T follicular helper cell (primary cell): Measurements from ENCODE around the gene CFAP92.
A peak's percentile ranks its signal among the peaks of the same experiment; 100 is the strongest.

Experiments used
- DNase-seq: peaks from one replicate; pipeline ENCODE4 v3.0.0-alpha.2; 2020; ENCODE audit warnings: low read depth

Gene CFAP92

GRCh38 chr3:128991355-128991895 is 2.5 kb downstream of the CFAP92 start:
- no peak for DNase-seq

- no peak for DNase-seq
Measured at GRCh38 chr3:128988286-128988685, 5.6 kb downstream of the CFAP92 start.

- DNase-seq, result no peak
Measured at GRCh38 chr3:128987302-128988100, 6.4 kb downstream of the CFAP92 start.

- DNase-seq, result no peak
Measured at GRCh38 chr3:128984596-128984995, 9.3 kb downstream of the CFAP92 start.

GRCh38 chr3:128983293-128984069 is 10.4 kb downstream of the CFAP92 start:
- no peak for DNase-seq

DNA sequence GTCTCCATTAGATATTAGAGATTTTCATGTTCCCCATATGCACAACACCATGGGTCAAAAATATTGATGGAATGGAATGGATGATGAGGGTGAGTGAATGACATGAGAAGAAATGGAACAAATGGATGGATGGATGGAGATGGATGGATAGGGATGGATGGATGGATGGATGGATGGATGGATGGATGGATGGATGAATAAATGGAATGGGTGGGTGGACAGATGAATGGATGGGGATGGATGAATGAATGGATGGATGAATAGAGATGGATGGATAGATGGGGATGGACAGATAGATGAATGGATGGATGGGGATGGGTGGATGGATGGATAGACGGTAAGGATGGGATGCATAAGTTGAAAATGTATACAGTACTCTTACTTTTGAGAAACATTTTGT is 18.6 kb downstream of the CFAP92 start:
- no peak for DNase-seq

DNA sequence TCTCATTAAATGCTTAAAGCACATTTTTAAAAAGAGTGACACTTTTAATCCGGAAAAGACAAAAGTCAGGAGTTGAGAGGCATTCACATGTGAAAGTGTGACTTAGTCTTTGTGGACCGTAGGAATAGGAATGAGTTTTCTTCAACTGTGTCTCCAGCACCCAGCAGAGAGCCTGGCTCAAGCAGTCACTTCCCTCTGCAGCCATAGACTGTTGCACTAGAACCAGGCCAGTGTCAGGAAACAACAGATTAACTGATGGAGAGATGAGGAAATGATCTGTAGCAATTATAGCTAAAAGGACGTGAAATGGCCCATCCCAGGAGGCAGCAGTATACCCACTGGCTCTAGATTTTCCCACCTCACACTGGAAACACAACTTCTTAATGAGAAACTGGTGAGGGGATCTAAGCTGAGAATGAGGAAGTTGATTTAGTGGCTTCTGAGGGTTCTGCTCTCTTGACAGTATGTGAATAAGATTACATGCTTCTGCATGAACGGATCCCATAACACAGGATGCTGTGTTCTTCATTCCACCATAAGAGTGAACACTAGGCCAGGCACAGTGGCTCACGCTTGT is 19.8 kb downstream of the CFAP92 start:
- DNase-seq, result no peak

DNA sequence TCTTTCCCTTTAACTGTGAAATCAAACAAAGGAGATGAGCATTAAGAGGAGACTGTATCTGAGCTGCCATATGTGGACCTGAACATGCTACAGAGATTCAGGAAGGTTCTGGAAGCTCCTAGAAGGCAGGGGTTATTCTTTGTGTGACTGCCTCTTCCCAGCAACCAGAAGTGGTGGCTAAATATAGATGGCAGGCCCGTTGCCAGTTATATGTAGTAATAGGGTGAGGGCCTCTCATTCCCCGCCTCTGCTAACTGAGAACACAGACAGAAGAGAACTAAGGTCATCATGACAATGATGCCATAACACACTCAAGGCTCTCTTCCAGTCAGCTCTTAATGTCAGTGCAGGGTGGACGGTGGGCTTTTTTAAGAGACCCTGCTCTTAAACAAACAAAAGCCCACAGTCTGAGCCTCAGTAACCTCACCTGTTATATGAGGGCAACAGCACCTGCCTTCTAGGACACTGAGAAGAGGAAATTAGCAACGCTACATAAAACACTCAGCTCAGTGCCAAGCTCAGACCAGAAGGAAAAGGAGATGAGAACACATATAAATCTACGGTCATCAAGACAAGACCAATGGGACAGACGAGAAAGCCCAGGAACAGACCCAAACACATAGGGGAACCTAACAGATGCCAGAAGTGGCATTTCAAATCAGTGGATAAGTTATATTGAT is 22.3 kb downstream of the CFAP92 start:
- no peak for DNase-seq

- DNase-seq, result no peak
Measured at GRCh38 chr3:128970740-128971047, 23.2 kb downstream of the CFAP92 start.

GRCh38 chr3:128969993-128970739 is 23.7 kb downstream of the CFAP92 start:
- DNase-seq, result peak; percentile 43

GRCh38 chr3:128967748-128968355 is 26.0 kb downstream of the CFAP92 start:
- no peak for DNase-seq

- no peak for DNase-seq
Measured at GRCh38 chr3:128965818-128966217, 28.1 kb downstream of the CFAP92 start.

DNA sequence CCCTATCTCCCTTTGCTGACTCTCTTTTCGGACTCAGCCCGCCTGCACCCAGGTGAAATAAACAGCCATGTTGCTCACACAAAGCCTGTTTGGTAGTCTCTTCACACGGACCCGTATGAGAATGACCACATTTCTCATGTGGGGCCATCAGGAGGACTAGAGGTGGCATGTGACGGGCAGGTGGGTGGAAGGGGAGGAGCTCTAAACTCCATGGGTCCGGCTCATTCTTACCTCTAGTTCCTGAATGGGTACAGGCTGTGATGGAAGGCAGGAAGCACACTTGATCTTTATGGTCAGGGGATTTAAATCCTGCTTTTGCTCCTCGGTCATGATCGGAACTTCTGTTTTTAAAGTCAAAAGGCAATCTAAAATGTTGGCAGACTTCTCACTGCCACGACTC is 28.6 kb downstream of the CFAP92 start:
- DNase-seq, result no peak

- no peak for DNase-seq
Measured at GRCh38 chr3:128956440-128956839, 37.4 kb downstream of the CFAP92 start.

DNA sequence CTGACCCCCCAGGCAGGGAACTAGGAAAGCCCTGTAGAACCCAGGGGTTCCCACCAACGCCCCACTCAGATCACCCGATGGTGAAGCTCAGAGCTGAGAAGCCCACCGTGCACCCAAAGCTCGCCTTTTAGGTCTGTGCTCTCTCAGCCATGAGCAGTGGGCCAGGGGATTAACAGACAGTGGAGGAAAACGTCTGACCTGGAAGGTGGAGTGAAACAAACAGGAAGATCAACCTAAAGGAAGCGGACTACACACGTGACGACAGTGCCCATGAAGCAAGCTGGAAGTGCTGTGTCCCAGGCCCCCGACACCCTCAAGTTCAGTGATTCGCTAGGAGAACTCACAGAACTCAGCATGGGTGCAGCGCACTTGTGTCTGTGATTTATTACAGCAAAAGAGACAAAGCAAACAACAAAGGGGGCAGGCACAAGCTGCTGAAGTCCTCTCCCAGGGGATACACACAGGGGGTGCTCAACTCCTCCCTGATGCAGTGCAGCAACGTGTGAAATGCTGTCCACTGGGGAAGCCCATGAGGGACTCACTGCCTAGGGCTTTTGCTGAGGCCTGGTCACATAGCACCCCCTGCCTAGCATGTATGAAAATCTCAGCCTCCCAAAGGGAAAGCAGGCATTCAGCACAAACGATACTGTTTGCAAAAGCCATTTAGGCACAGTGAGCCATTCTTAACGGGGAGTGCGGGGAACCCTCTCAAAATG is 43.5 kb downstream of the CFAP92 start:
- DNase-seq, result no peak

- no peak for DNase-seq
Measured at GRCh38 chr3:128949158-128949557, 44.7 kb downstream of the CFAP92 start.

- DNase-seq, result no peak
Measured at GRCh38 chr3:128946411-128946810, 47.5 kb downstream of the CFAP92 start.

DNA sequence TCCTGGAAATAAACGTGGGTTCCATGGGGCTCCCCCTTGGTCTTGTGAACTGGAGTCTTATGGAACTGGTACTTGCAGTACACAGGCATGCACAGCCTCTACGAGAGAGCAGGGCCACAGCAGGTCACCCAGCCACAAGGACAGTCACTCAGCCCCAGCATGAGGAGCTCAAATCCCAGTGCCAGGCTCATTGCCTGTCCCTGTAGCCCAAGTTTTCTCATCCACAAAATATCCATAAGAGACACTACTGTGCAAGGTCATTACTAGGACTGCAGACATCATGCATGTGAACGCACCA is 48.0 kb downstream of the CFAP92 start:
- DNase-seq, result no peak

DNA sequence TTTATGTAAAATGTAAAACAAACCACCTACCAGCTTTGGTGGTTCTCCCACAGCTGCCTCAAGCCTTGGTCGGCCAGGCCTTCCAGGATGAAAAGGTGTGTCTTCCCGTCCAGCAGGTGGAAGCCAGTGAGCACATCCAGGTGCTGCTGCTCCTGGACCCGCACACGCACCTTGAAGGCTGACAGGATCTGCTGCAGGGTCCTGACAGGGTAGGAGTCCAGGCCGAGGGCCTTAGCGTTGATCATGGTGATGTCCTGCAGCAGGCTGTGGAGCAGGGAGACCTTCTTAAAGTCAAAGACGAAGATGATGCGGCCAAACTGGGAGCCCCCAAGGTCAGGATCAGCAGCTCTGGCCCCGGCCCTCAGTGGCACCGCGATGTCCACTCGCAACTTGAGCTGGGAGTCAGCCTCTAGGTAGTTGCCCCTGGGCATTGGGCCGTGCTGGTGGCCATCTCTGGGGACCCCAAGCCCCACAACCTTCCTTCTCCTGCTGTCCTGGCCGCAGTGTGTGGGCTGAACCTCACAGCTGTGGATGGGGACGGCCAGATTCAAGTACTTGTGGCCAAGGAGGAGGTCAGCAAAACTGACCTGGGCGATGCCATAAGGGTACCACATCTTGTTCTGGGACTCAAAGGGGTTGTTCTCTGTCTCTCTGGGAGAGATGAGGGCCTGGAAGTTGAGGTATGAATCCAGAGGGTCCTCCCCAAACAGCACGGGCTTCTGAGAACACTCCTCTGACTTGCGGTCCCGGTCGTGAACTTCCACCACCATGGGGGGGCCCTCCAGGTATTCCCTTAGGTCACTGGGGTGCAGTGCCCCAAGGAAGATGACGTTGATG is 48.6 kb downstream of the CFAP92 start:
- no peak for DNase-seq
